Upper lobe of left lung (tissue), 6 donors: Measurements from ENCODE around the gene PRICKLE2. TPM values are rescaled to one million over a fixed set of nuclear protein-coding genes. Genes with fewer than 3 reads are reported as not detected.

Experiments used
- ATAC-seq, 2 donors: fragments of 200-7000 bp; cut with Tn5 transposase; one replicate each; pipeline ENCODE4 v1.9.1; 2022; ENCODE audit warnings: mild to moderate bottlenecking in 2 of 2, moderate library complexity in 2 of 2; ENCODE audit not compliant: low FRiP score in 2 of 2
- DNase-seq, 2 donors: peaks; one replicate each; pipeline ENCODE4 v3.0.0-alpha.2; 2019 to 2020
- H3K27ac ChIP-seq, 4 donors: fragments of 200-600 bp; sonication (generic); one replicate each; pipeline ENCODE4 v1.5.1; 2016 to 2019
- H3K27me3 ChIP-seq, 4 donors: fragments of 200-600 bp; sonication (generic); one replicate each; pipeline ENCODE4 v1.5.1; 2017 to 2019
- H3K36me3 ChIP-seq, 4 donors: fragments of 200-600 bp; sonication (generic); one replicate each; pipeline ENCODE4 v1.5.1; 2016 to 2019
- H3K4me1 ChIP-seq, 4 donors: fragments of 200-600 bp; sonication (generic); one replicate each; pipeline ENCODE4 v1.5.1; 2018 to 2019
- H3K4me3 ChIP-seq, 4 donors: fragments of 200-600 bp; sonication (generic); one replicate each; pipeline ENCODE4 v1.5.1; 2017 to 2019; ENCODE audit warnings: mild to moderate bottlenecking in 2 of 4, moderate library complexity in 1 of 4
- H3K9me3 ChIP-seq, 4 donors: fragments of 200-600 bp; sonication (generic); one replicate each; pipeline ENCODE4 v1.5.1; 2018 to 2019
- EP300 ChIP-seq, 4 donors: sonication (generic); formaldehyde crosslinking; IDR thresholded peaks; one replicate each; pipeline ENCODE4 v1.5.1; 2017; ENCODE audit warnings: antibody characterized with exemption in 4 of 4, control low read depth in 2 of 4
- POLR2A ChIP-seq, 4 donors: fragments of 450-650 bp; IDR thresholded peaks; one replicate each; pipeline ENCODE4 v1.5.1; 2016 to 2017; ENCODE audit warnings: antibody characterized with exemption in 4 of 4, mild to moderate bottlenecking in 2 of 4
- POLR2AphosphoS5 ChIP-seq, 2 donors: sonication (generic); formaldehyde crosslinking; IDR thresholded peaks; one replicate each; pipeline ENCODE4 v1.5.1; 2017; ENCODE audit warnings: antibody characterized with exemption in 2 of 2
- WGBS, 2 donors: methylation state at CpG; one replicate each; pipeline ENCODE4 v1.1.5; 2017 to 2018; 5-methylcytosine and 5-hydroxymethylcytosine counted together
- total RNA-seq, 6 donors: library from RNA; depleted of rRNA in 4 of 6; stranded (reverse); fragments of >200 nt in 4 of 6; gene quantifications; one replicate each; pipeline versions ENCODE4 v1.1.0 to v1.2.1, GENCODE V29; 2016 to 2021
- TF ChIP-seq, protein P1 (sequence below), 6 experiments: fragments of 450-650 bp in 4 of 6; fragments of 200-600 bp in 2 of 6; sonication (generic) in 2 of 6; IDR thresholded peaks; one replicate each; pipeline ENCODE4 v1.5.1; 2016 to 2019; ENCODE audit warnings: antibody characterized with exemption in 6 of 6
- donor health status: DM: no; HTN: no; CAD: no; lungs with moderate emphysema.
- donor health status: DM: no; HTN: yes; CAD: no; lungs with severe emphysema.

The PRICKLE2 gene
- total RNA-seq, 6 donors from 2014 or later: 28.3 to 68.9 (median 36.3) TPM

DNA sequence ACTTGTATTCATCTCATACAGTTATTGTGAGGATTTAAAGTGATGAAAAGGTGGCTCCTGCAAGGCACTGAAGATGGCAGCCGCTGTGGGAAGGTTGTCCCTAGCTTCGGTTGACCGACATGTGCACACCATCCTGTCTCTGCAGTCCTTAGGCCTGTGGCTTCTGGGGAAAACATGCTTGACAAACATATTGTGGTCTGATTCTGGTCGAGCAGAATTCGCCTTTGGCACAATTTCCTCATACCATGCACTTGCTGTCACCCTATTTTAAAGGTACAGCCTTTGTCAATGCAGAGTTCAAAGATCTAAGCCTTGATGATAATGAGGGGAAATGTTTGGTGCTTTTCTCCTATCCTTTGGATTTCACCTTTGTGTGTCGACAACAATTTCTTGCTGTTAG is 50.9 kb downstream of the PRICKLE2 start:
- no peak for ATAC-seq
- 80 to 86% methylated on average over 6 of the region's 6 CpGs for WGBS, 2 donors
- Histone ChIP-seq H3K4me1 (no peaks in the 10 kb centered on the region), H3K9me3 (no peaks in the 10 kb centered on the region), H3K27me3 (no peaks in the 10 kb centered on the region), H3K27ac (no peak overlapping the region), H3K36me3 (no peaks in the 10 kb centered on the region), H3K4me3 (no peak overlapping the region)
- DNase-seq: no peak
- TF ChIP-seq, protein P1, sequence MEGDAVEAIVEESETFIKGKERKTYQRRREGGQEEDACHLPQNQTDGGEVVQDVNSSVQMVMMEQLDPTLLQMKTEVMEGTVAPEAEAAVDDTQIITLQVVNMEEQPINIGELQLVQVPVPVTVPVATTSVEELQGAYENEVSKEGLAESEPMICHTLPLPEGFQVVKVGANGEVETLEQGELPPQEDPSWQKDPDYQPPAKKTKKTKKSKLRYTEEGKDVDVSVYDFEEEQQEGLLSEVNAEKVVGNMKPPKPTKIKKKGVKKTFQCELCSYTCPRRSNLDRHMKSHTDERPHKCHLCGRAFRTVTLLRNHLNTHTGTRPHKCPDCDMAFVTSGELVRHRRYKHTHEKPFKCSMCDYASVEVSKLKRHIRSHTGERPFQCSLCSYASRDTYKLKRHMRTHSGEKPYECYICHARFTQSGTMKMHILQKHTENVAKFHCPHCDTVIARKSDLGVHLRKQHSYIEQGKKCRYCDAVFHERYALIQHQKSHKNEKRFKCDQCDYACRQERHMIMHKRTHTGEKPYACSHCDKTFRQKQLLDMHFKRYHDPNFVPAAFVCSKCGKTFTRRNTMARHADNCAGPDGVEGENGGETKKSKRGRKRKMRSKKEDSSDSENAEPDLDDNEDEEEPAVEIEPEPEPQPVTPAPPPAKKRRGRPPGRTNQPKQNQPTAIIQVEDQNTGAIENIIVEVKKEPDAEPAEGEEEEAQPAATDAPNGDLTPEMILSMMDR (IDR thresholded peaks at IDR 0.05): no peak
- TF ChIP-seq EP300 (IDR thresholded peaks at IDR 0.05): no peak
- no peak for TF ChIP-seq POLR2A (IDR thresholded peaks at IDR 0.05)
- no peak for TF ChIP-seq POLR2AphosphoS5 (IDR thresholded peaks at IDR 0.05)

GRCh38 chr3:64173563-64173962 is 51.7 kb downstream of the PRICKLE2 start:
- H3K9me3 ChIP-seq: no peaks in the 10 kb centered on the region
- no peaks in the 10 kb centered on the region for H3K36me3 ChIP-seq
- ATAC-seq (no peak), DNase-seq (no peak)
- H3K4me3 ChIP-seq: no peak overlapping the region
- no peaks in the 10 kb centered on the region for H3K27me3 ChIP-seq
- WGBS, 2 donors: 72 to 82% methylated on average over 5 of the region's 5 CpGs
- no peaks in the 10 kb centered on the region for H3K4me1 ChIP-seq
- no peak overlapping the region for H3K27ac ChIP-seq
- no peak for TF ChIP-seq EP300 (IDR thresholded peaks at IDR 0.05)
- TF ChIP-seq, protein P1 (IDR thresholded peaks at IDR 0.05): no peak
- no peak for TF ChIP-seq POLR2A (IDR thresholded peaks at IDR 0.05)
- no peak for TF ChIP-seq POLR2AphosphoS5 (IDR thresholded peaks at IDR 0.05)

DNA sequence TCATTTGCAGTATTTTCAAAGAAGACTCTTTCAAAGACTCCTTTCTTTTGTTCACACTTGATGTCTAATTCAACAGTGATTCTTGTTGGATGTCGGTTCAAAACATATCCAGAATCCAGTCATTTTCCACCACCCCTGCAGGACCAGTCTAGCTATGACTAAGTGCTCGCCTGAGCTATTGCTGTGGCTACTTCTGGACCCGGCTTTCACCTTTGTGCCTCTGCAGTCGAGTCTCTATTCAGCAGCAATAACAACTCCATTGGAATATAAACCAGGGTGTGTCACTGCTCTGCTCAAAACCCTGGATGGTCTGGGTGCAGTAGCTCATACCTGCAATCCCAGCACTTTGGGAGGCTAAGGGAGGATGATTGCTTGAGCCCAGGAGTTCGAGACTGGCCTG is 55.0 kb downstream of the PRICKLE2 start:
- peaks cover 0 to 7% (median 0%) of the 10 kb centered on the region in 4 donors for H3K4me1 ChIP-seq
- WGBS, 2 donors: 88 to 97% methylated on average over 5 of the region's 5 CpGs
- TF ChIP-seq POLR2A (IDR thresholded peaks at IDR 0.05): no peak
- TF ChIP-seq, protein P1 (IDR thresholded peaks at IDR 0.05): no peak
- TF ChIP-seq EP300 (IDR thresholded peaks at IDR 0.05): no peak
- no peak overlapping the region for H3K27ac ChIP-seq
- DNase-seq: no peak
- no peak overlapping the region for H3K4me3 ChIP-seq
- no peaks in the 10 kb centered on the region for H3K36me3 ChIP-seq
- no peak for ATAC-seq
- H3K9me3 ChIP-seq: no peaks in the 10 kb centered on the region
- H3K27me3 ChIP-seq: no peaks in the 10 kb centered on the region

- no peak for DNase-seq
- Histone ChIP-seq H3K4me3 (no peak overlapping the region), H3K36me3 (no peaks in the 10 kb centered on the region), H3K27ac (no peak overlapping the region), H3K9me3 (no peaks in the 10 kb centered on the region), H3K4me1 (peaks cover 0 to 20% (median 9%) of the 10 kb centered on the region in 4 donors), H3K27me3 (no peaks in the 10 kb centered on the region)
- WGBS, 2 donors: 40 to 42% methylated on average over 1 of the region's 1 CpG
- TF ChIP-seq POLR2AphosphoS5 (IDR thresholded peaks at IDR 0.05) (no peak), POLR2A (IDR thresholded peaks at IDR 0.05) (no peak), EP300 (IDR thresholded peaks at IDR 0.05) (no peak)
- TF ChIP-seq, protein P1 (IDR thresholded peaks at IDR 0.05): no peak
- ATAC-seq: no peak
Observed at GRCh38 chr3:64167868-64168267, 57.4 kb downstream of the PRICKLE2 start.

DNA sequence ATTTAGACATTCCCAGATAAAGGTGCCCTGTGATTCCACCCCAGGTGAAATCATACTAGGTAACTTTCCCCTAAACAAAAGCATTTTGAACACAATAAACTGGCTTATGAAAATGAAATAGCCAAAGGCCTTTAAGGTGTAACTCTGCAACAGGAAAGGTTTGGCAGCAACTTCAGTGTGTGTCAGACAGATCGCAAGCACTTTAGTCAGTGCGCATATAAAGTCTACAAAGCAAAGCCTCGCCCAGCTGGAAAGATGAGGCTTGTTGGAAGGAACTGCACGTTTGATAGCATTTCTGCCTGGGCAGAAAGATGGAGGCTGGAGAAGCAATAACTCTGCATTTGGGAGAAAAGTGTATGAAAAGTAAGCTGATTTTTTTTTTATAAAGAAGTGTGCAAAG is 57.9 kb downstream of the PRICKLE2 start:
- Histone ChIP-seq H3K27me3 (no peaks in the 10 kb centered on the region), H3K27ac (no peak overlapping the region), H3K4me3 (no peak overlapping the region), H3K9me3 (no peaks in the 10 kb centered on the region), H3K4me1 (peaks cover 0 to 20% (median 11%) of the 10 kb centered on the region in 4 donors), H3K36me3 (no peaks in the 10 kb centered on the region)
- ATAC-seq (no peak), DNase-seq (no peak)
- TF ChIP-seq POLR2A (IDR thresholded peaks at IDR 0.05): no peak
- no peak for TF ChIP-seq EP300 (IDR thresholded peaks at IDR 0.05)
- TF ChIP-seq POLR2AphosphoS5 (IDR thresholded peaks at IDR 0.05): no peak
- TF ChIP-seq, protein P1 (IDR thresholded peaks at IDR 0.05): no peak
- 61 to 69% methylated on average over 4 of the region's 4 CpGs for WGBS, 2 donors
